MG63 (cell line): ENCODE results near the gene GIN1. TPM values are rescaled to one million over a fixed set of nuclear protein-coding genes. Genes with fewer than 3 reads are reported as not detected.

Experiments used
- DNase-seq: peaks from one replicate; pipeline ENCODE4 v3.0.0-alpha.2; 2020
- H3K27me3 ChIP-seq: fragments of 250-450 bp; sonication (Bioruptor Pico); 2 replicates; pipeline ENCODE4 v1.5.1; 2020; ENCODE audit warnings: mild to moderate bottlenecking, moderate library complexity
- H3K36me3 ChIP-seq: fragments of 250-450 bp; sonication (Bioruptor Pico); 2 replicates; pipeline ENCODE4 v1.5.1; 2020; ENCODE audit warnings: mild to moderate bottlenecking, moderate library complexity
- H3K4me3 ChIP-seq: fragments of 250-450 bp; sonication (Bioruptor Pico); 2 replicates; pipeline ENCODE4 v1.5.1; 2020; ENCODE audit warnings: mild to moderate bottlenecking, moderate library complexity
- H3K9me3 ChIP-seq: fragments of 250-450 bp; sonication (Bioruptor Pico); 2 replicates; pipeline ENCODE4 v1.5.1; 2020; ENCODE audit warnings: mild to moderate bottlenecking, moderate library complexity
- total RNA-seq: library from RNA; depleted of rRNA; stranded (reverse); fragments of >200 nt; shearing (Covaris generic); gene quantifications from 2 replicates; pipeline ENCODE4 v1.2.3, GENCODE V29; 2014; ENCODE audit warnings: low replicate concordance

GIN1 gene
- total RNA-seq, 1 experiment from 2014 or later: 8.8 TPM

DNA sequence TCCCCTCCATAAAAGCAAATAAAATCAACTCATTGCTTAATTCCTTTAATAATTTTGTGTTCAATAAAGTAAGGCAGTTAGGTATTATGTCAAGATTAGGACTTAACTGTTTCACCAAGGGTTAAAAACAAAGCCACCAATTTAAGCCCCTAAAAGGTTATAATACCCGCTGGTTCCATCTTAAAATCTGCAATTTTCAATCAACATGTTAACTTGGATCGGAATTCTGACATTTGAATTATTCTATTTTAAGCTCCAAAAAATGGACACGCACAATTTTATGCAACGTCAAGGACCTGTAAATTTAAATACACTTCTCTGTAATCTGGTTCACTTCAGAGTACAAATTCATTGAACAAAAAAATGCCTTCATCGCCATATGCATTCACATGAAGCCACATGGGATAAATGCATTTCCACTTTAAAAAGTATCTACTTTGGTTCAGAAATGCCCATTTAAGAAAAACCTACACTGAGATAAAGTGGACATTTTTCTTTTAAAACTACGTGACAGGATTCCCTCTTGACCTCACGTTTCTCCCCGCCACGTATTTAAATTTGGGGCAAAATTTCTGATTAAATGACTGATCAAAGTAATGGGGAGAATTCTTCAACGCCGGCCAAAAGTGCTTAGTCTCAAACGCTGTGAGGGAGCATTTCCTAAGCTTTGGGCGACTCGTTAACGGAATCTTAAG, 721 bp downstream of the GIN1 start:
- Histone ChIP-seq H3K36me3 (no peaks in the 10 kb centered on the region; the same call in 1 of the 2 replicates), H3K4me3 (peak overlapping the region; percentile 92), H3K27me3 (no peaks in the 10 kb centered on the region), H3K9me3 (no peaks in the 10 kb centered on the region)
- DNase-seq: no peak

DNA sequence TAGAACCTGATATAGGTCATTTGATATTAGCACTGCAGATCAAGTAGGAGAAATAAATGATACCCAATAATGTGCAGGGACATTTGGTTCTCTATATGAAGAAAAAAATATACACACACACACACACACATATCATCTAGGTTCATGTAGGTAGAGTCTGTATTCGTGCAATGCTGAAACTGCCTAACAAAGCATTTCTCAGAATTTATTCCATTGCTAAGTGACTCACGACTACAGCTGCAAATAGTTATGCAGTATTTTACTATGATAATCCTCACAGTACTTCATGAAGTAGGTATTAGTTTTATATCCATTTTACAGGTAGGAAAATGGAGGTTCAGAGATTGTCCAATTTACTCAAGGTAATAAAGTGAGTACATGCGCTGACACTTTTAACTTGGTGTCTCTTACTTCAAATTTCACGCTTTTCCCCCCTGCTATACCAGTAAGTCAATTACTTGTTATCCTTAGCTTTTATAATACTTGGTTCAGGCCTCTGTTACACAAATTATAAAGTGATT, 2.4 kb downstream of the GIN1 start:
- Histone ChIP-seq H3K9me3 (no peaks in the 10 kb centered on the region), H3K4me3 (no peak overlapping the region)
- DNase-seq: no peak

DNA sequence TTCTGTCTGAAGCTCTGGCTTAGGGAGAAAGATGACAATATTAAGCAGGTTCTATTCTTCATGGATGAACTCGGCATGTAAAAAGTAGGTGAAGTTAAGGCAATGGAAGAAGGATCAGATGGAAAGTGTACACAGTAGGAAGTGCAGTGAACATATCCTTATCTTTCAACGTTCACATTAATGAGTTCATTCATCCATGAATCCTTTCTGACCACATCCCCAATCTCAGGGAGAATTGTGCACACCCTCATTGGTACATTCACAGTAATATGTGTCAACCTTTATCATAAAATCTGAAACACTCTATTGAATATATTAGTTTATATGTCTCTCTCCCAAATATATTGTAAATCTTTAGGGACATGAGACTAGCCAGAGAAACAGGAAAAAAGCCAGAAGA, 5.5 kb downstream of the GIN1 start:
- no peak overlapping the region for H3K4me3 ChIP-seq
- H3K36me3 ChIP-seq: no peaks in the 10 kb centered on the region
- no peak for DNase-seq
- H3K27me3 ChIP-seq: no peaks in the 10 kb centered on the region
- H3K9me3 ChIP-seq: no peaks in the 10 kb centered on the region; the same call in 1 of the 2 replicates

More for the DNA sequence above, 2.4 kb downstream of the GIN1 start:
- H3K27me3 ChIP-seq: no peaks in the 10 kb centered on the region
- no peaks in the 10 kb centered on the region for H3K36me3 ChIP-seq

DNA sequence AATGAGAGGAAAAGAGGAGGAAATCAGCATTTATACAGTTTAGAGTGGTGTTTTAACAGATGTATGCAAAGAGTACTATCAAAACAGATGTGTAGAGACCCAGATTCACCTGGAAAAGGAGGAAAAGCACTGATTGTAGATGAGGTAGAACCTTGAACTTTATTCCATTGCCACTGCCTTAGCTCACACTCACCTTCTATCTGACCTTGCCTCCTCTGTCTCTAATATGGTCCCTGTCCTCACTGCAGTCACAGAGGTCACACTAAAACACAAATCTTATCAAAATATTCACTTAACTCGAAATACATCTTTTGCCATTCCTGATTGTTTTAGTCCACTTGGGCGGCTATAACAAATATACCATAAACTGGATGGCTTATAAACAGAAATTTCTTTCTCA, 7.0 kb downstream of the GIN1 start:
- H3K4me3 ChIP-seq: no peak overlapping the region
- no peaks in the 10 kb centered on the region; the same call in 1 of the 2 replicates for H3K36me3 ChIP-seq
- no peaks in the 10 kb centered on the region; the same call in 1 of the 2 replicates for H3K9me3 ChIP-seq
- no peak for DNase-seq
- H3K27me3 ChIP-seq: no peaks in the 10 kb centered on the region

DNA sequence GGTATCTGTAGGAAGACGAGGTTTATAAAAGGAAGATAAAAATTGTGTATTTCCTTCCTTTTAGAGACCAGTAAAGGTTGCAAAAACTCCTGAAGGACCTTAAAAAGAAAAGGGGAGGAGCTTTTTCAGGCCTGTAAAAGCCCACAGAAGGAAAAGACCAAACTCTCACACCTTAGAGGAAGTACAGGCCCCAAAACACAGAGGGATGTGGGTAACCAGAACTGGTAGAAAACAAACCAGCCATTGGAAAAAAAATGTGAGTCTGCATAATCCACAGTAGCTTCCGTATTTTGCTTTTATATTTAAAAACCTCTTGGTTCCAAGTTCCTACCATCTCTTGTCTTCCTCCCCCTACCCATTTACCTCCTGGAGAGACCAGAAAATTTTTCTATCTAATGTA, 8.5 kb downstream of the GIN1 start:
- Histone ChIP-seq H3K27me3 (no peaks in the 10 kb centered on the region), H3K36me3 (peaks cover 2% of the 10 kb centered on the region; the same call in 1 of the 2 replicates), H3K4me3 (no peak overlapping the region), H3K9me3 (no peaks in the 10 kb centered on the region; the same call in 1 of the 2 replicates)
- no peak for DNase-seq

DNA sequence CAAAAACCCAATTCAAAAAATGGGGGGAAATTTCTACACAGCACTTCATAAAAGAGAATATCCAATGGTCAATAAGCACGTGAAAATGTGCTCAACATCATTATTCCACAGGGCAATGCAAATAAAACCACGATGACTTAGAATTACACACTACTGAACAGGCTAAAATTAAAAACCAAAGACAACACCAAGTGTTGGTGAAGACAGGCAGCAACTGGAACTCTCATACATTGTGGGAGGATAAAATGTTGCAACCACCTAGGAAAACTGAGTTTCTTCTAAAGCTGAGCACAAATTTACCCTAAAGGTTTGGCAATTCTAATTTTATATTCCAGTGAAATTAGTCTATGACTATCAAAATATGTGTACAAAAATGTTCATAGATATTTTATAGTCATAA, 9.5 kb downstream of the GIN1 start:
- DNase-seq: no peak
- Histone ChIP-seq H3K27me3 (no peaks in the 10 kb centered on the region), H3K4me3 (no peak overlapping the region), H3K36me3 (peaks cover 2% of the 10 kb centered on the region; the same call in 1 of the 2 replicates), H3K9me3 (no peaks in the 10 kb centered on the region; the same call in 1 of the 2 replicates)

DNA sequence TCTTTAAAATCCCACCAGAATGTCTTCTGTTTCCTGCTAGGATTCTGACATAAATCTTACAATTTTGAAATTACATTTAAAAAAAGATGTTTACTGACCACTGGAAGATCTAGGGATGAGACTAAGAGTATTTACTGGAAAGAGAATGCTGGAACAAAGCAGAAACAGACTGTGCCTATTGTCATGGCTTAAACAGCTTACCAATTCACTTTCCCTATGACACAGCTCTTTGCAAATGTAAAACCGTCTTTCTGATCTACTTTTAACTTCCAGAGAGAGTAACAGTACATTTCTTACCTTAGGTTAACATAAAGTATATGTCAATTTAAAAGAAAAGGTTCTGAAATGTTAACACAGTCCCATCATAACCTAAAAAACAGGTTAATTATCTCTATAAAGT, 10.7 kb downstream of the GIN1 start:
- H3K36me3 ChIP-seq: peaks cover 4% of the 10 kb centered on the region
- H3K27me3 ChIP-seq: no peaks in the 10 kb centered on the region
- no peak overlapping the region for H3K4me3 ChIP-seq
- no peak for DNase-seq
- no peaks in the 10 kb centered on the region; the same call in 1 of the 2 replicates for H3K9me3 ChIP-seq

DNA sequence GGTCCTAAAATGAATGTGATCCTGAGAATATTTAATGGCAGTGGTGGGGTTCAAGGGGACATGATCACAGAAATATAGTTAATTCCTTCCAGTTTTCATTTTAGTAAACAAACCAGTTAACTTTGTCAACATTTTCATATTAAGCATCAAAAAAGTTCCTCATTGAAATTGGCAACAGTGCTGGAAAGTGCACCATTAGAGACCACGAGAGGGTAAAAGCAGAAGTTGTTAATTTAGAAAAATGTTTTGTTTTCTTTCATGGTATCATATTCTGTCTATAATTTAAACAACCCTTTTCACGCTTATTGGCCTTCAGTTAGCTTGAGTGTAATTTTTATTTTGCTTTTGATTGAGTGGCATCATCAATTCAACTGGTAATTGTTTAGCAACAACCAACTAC, 11.9 kb downstream of the GIN1 start:
- no peaks in the 10 kb centered on the region for H3K27me3 ChIP-seq
- no peak for DNase-seq
- no peak overlapping the region for H3K4me3 ChIP-seq
- no peaks in the 10 kb centered on the region; the same call in 1 of the 2 replicates for H3K9me3 ChIP-seq
- H3K36me3 ChIP-seq: peaks cover 4% of the 10 kb centered on the region

DNA sequence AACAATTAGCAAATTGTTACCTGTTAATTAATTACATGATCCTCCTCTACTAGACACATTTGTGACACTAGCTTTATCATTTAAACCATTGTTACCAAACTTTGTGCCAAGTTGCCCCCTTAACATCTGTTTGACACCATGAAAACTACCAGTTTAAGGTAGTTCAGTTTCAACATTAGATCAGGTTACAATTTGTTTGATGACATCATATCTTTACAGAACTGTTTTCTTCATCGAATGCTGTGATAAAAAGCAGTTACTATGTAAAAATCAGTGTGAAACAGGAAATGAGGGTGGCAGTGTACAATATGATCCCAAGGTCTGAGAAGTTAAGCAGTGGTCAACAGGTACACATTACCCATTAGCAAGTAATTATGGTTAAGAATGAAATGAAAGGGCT, 17.7 kb downstream of the GIN1 start:
- no peaks in the 10 kb centered on the region for H3K9me3 ChIP-seq
- no peak for DNase-seq
- H3K4me3 ChIP-seq: no peak overlapping the region
- H3K27me3 ChIP-seq: no peaks in the 10 kb centered on the region
- H3K36me3 ChIP-seq: peaks cover 7% of the 10 kb centered on the region; the same call in 1 of the 2 replicates

DNA sequence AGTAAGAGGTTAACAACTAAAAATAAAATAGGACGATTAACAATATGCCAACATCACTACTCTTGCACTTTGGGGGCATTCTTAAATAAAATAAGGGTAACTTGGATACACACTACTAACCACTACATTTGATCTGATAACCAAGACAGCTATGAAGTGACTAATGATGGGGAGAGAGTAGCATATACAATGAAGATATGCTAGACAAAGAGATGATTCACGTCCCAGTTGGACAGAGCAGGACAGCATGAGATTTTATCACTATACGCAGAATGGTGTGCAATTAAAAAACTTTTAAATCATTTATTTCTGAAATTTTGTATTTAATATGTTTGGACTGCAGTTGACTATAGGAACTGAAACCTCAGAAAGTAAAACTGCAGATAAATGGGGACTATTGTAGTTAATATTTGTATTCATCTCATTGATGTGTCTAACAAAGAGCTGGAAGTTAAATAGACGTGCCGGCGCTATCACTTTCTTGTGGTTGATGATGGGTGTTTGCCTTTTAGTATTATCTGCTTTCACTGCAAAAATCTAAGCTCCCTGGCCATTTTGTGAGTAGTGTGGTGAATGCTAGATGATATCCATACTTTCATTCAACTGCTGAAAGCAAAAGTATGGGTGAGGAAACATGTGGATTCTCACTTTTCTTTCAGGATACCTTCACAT, 18.7 kb downstream of the GIN1 start:
- Histone ChIP-seq H3K4me3 (no peak overlapping the region), H3K9me3 (no peaks in the 10 kb centered on the region), H3K36me3 (peaks cover 9% of the 10 kb centered on the region; the same call in 1 of the 2 replicates), H3K27me3 (no peaks in the 10 kb centered on the region)
- no peak for DNase-seq

DNA sequence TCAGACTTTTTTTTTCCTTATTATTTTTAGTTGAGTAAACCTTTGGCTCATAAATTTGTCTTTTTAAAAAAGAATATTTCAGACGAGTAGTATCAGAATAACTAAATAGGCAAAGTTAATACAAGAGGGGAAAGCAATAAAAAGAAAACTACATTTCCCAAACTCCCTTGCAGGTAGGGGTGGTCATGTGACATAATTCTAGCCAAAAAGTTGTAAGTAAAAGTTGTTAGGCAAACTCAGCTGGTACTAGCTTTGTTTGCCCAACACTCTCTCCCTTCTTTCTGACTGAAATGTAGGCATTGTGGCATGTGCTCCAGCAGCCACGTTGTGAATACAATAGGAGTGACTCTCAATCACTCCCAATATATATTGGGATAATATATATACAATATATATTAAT, 20.9 kb downstream of the GIN1 start:
- Histone ChIP-seq H3K36me3 (peaks cover 12% of the 10 kb centered on the region; the same call in 1 of the 2 replicates), H3K27me3 (no peaks in the 10 kb centered on the region), H3K4me3 (no peak overlapping the region), H3K9me3 (no peaks in the 10 kb centered on the region)
- DNase-seq: no peak

DNA sequence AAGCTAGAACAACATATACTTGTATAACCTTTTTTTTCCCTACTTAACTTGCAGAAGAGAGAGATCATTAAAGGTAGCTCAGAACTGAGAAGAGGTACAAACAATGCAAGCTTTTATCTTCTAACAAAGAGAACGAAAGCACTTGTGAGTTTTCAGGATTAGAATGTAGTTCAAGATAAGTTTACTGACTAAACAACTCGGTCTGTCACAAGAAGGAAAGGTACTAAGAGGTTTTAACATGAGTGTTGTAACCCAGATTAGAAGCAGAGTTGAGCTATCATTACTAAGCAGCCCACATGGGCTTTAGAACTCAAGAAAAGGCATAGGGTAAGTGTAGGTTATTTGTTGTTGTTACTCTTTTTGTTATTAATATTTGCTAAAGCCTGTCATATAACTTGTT, 25.2 kb downstream of the GIN1 start:
- no peak for DNase-seq
- Histone ChIP-seq H3K9me3 (no peaks in the 10 kb centered on the region), H3K27me3 (no peaks in the 10 kb centered on the region), H3K36me3 (peaks cover 18% of the 10 kb centered on the region; the same call in 1 of the 2 replicates), H3K4me3 (no peak overlapping the region)

DNA sequence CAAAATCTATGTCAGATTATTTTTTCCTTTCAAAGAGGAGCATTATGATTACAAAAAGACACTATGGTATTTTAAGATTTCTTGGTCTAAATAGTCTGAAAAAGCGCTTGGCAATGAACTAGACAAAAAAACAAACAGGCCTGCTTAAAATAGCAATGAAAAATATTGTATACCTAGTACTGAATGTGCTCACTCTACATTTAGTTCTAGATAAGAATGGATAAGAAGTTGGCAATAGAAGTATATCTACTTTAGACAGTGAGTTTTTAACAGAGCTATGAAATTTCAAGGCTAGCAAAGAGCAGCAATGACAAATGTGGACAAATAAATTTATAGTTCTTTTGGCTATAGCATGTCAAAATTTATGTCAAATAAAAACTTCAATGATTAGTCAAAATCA, 26.2 kb downstream of the GIN1 start:
- DNase-seq: no peak
- Histone ChIP-seq H3K27me3 (no peaks in the 10 kb centered on the region), H3K4me3 (no peak overlapping the region), H3K36me3 (peaks cover 18% of the 10 kb centered on the region; the same call in 1 of the 2 replicates), H3K9me3 (no peaks in the 10 kb centered on the region)

DNA sequence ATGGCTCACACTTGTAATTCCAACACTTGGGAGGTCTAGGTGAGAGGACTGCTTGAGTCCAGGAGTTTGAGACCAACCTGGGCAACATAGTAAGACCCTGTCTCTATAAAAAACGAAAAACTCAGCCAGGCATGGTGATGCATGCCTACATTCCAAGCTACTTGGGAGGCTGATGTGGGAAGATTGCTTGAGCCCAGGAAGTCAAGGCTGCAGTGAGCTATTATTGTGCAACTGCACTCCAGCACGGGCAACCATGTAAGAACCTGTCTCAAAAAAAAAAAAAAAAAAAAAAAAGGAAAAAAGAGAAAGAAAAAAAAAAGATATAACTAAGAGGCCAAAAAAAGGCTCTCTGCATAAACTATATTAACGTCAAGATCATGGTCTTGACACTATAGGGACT, 27.3 kb downstream of the GIN1 start:
- no peak for DNase-seq
- no peak overlapping the region for H3K4me3 ChIP-seq
- H3K9me3 ChIP-seq: no peaks in the 10 kb centered on the region
- H3K36me3 ChIP-seq: peaks cover 21% of the 10 kb centered on the region
- no peaks in the 10 kb centered on the region for H3K27me3 ChIP-seq

DNA sequence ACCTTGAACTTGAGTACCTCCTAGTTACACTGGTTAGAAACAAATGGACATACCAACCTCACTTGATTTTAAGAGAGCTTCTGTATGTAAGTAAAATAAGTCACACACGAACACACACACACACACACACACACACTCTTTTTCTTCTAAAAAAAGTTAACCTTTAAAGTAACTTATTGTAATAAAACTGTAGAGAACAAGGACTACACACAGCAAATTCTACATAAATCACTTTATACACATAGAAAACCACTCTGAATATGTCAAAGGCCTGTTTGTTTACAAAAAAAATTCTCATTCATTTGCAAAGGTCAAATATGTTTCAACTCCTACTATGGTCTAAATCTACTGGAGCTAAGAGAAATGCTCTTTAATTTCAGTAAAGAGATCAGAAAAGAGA, 29.1 kb downstream of the GIN1 start:
- no peak for DNase-seq
- H3K9me3 ChIP-seq: no peaks in the 10 kb centered on the region; the same call in 1 of the 2 replicates
- no peaks in the 10 kb centered on the region for H3K27me3 ChIP-seq
- H3K4me3 ChIP-seq: no peak overlapping the region
- peaks cover 31% of the 10 kb centered on the region for H3K36me3 ChIP-seq

DNA sequence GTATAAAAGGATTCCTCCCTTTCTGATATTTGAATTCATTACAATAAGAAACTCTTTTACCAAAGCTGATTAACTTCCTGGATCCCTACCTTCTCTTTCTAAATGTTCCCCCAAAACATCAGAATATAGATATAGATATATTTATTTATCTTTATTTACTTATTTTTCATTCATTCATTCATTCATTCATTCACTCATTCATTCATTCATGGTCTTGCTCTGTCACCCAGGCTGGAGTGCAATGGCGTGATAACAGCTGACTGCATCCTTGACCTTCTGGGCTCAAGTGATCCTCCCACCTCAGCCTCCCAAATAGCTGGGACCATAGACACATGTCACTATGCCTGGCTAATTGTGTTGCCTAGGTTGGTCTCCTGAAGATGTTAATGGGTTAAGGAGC, 30.7 kb downstream of the GIN1 start:
- Histone ChIP-seq H3K4me3 (no peak overlapping the region), H3K36me3 (peaks cover 36% of the 10 kb centered on the region), H3K27me3 (no peaks in the 10 kb centered on the region), H3K9me3 (peaks cover 10% of the 10 kb centered on the region)
- no peak for DNase-seq

DNA sequence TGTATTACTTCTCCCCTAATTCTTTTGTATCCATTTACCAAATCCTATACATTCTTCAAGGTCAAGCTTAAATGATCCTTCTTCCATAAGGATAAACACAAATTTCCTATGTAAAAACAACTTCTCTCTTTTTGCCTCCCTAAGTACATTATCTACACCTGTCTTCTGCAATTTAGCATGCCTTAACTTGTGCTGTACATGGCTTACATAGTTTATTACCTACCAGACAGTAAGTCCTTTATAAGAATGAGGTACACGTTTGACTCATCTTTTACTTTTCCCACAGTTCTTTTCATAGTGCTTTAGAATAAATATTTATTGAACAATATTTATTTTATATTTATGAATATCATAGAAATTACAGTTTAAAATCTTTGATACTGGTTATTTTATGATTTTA, 33.4 kb downstream of the GIN1 start:
- Histone ChIP-seq H3K4me3 (no peak overlapping the region), H3K27me3 (no peaks in the 10 kb centered on the region), H3K9me3 (peaks cover 24% of the 10 kb centered on the region), H3K36me3 (peaks cover 36% of the 10 kb centered on the region)
- DNase-seq: no peak
